ENCODE measurements around the gene MAP3K14. TPM values are rescaled to one million over a fixed set of nuclear protein-coding genes. Genes with fewer than 3 reads are reported as not detected.

The MAP3K14 gene
- total RNA-seq, 1 donor from 2014 or later: 5.2 TPM

DNA sequence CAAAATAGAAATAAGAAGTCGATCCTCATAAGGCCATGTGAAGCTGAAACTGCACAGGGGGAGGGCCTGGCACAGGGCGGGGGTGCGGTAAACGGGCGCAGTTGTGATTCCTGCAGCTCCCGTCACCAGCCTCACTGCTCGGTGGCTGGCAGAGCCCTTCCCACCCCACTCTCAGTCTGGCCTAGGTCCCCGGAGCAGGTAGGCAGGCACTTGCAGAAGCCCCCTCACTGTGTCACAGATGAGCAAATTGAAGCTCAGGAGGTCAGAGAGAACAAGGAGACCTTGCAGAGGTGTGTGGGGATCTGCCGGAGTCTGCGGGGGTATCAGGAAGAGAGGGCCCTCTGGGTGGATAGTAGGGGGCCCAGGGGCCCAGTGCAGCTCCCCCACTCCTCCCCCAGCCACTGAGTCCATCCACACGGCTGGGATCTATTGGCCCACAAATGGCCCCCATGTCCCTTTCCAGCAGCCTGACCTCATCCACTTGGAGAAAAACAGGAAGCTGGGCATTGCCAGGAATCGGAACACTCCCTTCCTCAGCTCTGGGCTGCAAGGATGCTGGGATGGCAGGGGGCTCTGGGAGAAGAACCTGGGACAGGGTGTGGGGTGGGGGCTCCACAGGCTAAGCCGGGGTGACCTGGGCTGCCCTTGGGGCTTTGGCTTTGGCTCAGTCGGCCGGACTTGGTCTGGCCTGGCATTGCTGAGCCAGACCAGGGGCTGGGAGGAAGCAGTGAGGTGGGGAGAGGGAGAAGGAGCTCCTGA is 21.4 kb upstream of the MAP3K14 start:
- no peaks in the 10 kb centered on the region for H3K27me3 Mint-ChIP-seq (ENCODE audit: low read depth)
- TF ChIP-seq, protein P1, sequence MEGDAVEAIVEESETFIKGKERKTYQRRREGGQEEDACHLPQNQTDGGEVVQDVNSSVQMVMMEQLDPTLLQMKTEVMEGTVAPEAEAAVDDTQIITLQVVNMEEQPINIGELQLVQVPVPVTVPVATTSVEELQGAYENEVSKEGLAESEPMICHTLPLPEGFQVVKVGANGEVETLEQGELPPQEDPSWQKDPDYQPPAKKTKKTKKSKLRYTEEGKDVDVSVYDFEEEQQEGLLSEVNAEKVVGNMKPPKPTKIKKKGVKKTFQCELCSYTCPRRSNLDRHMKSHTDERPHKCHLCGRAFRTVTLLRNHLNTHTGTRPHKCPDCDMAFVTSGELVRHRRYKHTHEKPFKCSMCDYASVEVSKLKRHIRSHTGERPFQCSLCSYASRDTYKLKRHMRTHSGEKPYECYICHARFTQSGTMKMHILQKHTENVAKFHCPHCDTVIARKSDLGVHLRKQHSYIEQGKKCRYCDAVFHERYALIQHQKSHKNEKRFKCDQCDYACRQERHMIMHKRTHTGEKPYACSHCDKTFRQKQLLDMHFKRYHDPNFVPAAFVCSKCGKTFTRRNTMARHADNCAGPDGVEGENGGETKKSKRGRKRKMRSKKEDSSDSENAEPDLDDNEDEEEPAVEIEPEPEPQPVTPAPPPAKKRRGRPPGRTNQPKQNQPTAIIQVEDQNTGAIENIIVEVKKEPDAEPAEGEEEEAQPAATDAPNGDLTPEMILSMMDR (IDR thresholded peaks at IDR 0.05): no peak
- H3K9me3 Mint-ChIP-seq (ENCODE audit: low read depth): no peaks in the 10 kb centered on the region
- H3K4me3 Mint-ChIP-seq (ENCODE audit: unreplicated experiment): no peak overlapping the region
- no peak for DNase-seq (ENCODE audit: low spot score)
- H3K36me3 Mint-ChIP-seq (ENCODE audit: low read depth): no peaks in the 10 kb centered on the region
- no peak overlapping the region for H3K27ac Mint-ChIP-seq (ENCODE audit: unreplicated experiment)
- H3K4me1 Mint-ChIP-seq (ENCODE audit: low read depth): peaks cover 18% of the 10 kb centered on the region

DNA sequence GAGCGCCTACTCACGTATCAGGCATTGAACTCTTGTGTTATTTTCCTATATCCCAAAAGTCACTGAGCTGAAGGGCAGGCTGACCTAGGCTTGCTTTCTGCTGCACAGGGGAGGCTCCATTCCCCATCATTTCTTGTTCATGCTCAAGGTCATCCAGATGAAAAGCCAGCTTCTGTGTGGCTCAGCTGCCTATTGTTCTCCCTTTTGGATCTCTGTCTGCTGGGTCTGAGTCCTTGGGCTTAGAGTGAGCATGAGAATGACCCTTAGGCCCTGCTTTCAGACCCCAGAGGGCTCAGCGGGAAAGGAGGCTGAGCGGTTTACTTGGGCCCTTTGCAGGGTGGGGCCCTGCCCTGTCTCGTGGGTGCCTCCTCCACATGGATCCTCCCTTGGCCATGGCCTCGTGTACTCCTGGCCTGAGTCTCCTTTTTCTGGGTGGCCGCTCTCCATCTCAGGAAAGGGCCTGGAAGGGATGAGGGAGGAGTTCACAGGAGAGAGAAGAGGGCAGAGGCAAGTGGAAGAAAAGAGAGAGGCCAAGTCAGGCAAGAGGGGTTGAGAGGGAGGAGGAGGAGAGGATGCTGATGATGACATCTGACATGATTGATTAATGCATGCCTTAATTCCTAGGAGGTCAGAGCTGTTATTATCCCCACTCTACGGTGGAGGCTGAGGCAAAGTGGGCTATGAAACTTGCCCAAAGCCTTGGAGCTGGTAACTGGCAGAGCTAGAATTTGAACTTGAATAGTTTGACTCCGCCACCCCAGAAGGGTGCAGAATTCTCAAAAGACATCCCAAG is 19.8 kb upstream of the MAP3K14 start:
- no peak overlapping the region for H3K4me3 Mint-ChIP-seq (ENCODE audit: unreplicated experiment)
- DNase-seq (ENCODE audit: low spot score): no peak
- no peaks in the 10 kb centered on the region for H3K27me3 Mint-ChIP-seq (ENCODE audit: low read depth)
- H3K27ac Mint-ChIP-seq (ENCODE audit: unreplicated experiment): no peak overlapping the region
- no peaks in the 10 kb centered on the region for H3K9me3 Mint-ChIP-seq (ENCODE audit: low read depth)
- peaks cover 14% of the 10 kb centered on the region for H3K4me1 Mint-ChIP-seq (ENCODE audit: low read depth)
- H3K36me3 Mint-ChIP-seq (ENCODE audit: low read depth): no peaks in the 10 kb centered on the region
- TF ChIP-seq, protein P1 (IDR thresholded peaks at IDR 0.05): no peak

DNA sequence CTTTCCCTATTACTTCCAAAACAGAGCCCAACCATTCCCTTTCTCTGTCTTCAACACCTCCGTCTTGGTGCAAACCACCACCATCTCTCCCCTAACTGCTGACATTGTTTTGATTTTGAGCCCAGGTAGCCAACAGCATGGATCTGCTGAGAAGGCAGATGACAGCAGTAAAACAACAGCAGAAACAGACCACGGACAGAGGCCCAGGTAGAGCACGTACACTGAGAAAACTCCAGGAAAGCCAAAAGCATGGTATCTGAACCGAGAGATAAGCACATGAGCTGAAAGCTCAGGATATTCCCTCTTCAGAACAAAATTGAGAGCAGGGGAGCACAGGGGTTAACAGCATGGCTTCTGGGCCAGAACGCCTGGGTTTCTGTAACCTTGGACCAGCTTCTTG is 18.9 kb upstream of the MAP3K14 start:
- Mint-ChIP-seq H3K9me3 (ENCODE audit: low read depth) (no peaks in the 10 kb centered on the region), H3K4me1 (ENCODE audit: low read depth) (peaks cover 10% of the 10 kb centered on the region), H3K27ac (ENCODE audit: unreplicated experiment) (no peak overlapping the region), H3K36me3 (ENCODE audit: low read depth) (no peaks in the 10 kb centered on the region), H3K4me3 (ENCODE audit: unreplicated experiment) (no peak overlapping the region), H3K27me3 (ENCODE audit: low read depth) (no peaks in the 10 kb centered on the region)
- DNase-seq (ENCODE audit: low spot score): no peak
- TF ChIP-seq, protein P1 (IDR thresholded peaks at IDR 0.05): no peak

DNA sequence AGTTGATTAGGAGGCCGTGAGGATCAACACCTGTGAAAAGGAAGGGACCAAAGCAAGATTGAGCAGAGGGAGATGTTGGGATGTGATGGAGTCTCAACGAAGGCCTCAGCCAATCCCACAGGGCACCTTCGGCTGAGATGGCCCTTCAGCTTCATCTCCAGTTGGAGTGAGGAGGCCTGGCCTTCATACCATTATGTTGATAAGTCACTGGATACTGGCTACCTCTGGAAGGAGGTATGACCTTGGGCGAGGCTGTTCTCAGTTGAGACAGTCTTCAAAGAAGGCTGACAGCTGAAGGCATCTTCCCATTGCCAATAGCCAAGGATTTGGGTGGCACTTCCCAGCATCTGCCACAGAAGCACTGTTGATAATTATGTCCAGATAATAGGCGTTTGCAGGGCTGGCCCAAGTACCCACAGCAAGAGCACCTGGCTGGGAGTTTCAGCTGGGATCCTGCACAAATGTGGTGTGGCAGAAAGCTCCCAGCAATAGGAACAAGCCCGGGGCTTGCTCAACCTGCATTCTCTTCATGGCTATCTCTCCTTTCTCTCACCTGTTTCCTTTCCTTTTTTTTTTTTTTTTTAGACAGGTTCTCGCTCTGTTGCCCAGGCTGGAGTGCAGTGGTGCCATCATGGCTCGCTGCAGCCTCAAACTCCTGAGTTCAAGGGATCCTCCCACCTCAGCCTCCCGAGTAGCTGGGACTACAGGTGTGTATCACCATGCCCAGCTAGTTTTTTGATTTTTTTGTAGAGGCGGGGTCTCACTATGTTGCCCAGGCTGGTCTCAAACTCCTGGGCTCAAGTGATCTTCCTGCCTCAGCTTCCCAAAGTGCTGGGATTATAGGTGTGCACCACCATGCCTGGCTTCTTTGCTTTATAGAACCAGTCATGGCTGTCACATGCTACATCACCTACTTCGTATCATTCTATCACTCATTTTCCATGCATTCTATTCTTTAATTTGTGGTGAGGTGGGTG is 18.2 kb upstream of the MAP3K14 start:
- Mint-ChIP-seq H3K27me3 (ENCODE audit: low read depth) (no peaks in the 10 kb centered on the region), H3K27ac (ENCODE audit: unreplicated experiment) (no peak overlapping the region), H3K4me3 (ENCODE audit: unreplicated experiment) (no peak overlapping the region), H3K9me3 (ENCODE audit: low read depth) (no peaks in the 10 kb centered on the region), H3K36me3 (ENCODE audit: low read depth) (no peaks in the 10 kb centered on the region), H3K4me1 (ENCODE audit: low read depth) (peaks cover 10% of the 10 kb centered on the region)
- TF ChIP-seq, protein P1 (IDR thresholded peaks at IDR 0.05): no peak
- no peak for DNase-seq (ENCODE audit: low spot score)

DNA sequence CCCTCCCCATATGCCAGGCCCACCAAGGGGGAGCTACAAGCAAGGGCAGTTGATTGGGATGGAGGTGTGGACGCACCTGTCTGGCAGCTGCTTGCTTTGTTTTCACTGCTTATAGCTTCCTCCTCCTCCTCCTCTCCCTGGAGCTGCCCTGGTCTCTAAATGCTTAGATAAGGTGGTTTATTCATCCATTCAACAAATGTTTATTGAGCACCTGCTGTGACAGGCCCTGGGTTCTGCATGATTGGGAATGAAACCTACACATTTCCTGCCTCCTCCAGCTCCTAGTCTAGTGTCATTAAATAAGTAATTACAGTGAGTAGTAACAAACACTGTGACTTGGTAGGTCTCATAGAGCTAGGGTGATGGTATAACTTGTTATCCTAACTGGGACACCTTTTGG is 17.4 kb upstream of the MAP3K14 start:
- TF ChIP-seq, protein P1 (IDR thresholded peaks at IDR 0.05): no peak
- no peak for DNase-seq (ENCODE audit: low spot score)
- no peak overlapping the region for H3K4me3 Mint-ChIP-seq (ENCODE audit: unreplicated experiment)
- H3K27ac Mint-ChIP-seq (ENCODE audit: unreplicated experiment): no peak overlapping the region
- H3K27me3 Mint-ChIP-seq (ENCODE audit: low read depth): no peaks in the 10 kb centered on the region
- H3K9me3 Mint-ChIP-seq (ENCODE audit: low read depth): no peaks in the 10 kb centered on the region
- H3K36me3 Mint-ChIP-seq (ENCODE audit: low read depth): no peaks in the 10 kb centered on the region
- H3K4me1 Mint-ChIP-seq (ENCODE audit: low read depth): peaks cover 7% of the 10 kb centered on the region
